WTC11 (cell line): Measurements from ENCODE around the gene BOD1L1. TPM values are rescaled to one million over a fixed set of nuclear protein-coding genes. Genes with fewer than 3 reads are reported as not detected.

ENCODE experiments used
- ATAC-seq: fragments of 200-7000 bp; cut with Tn5 transposase; 2 replicates; pipeline ENCODE4 v1.10.0; 2021; ENCODE audit warnings: mild to moderate bottlenecking, moderate library complexity
- CTCF ChIA-PET: fragments of 300-600 bp; sonication (Branson Sonifier 250); formaldehyde crosslinking; loops from one replicate; lab custom pipeline; 2021; ENCODE audit warnings: antibody characterized with exemption; lab: Charles Lee
- POLR2A ChIA-PET: fragments of 350-600 bp; sonication (Branson Sonifier 250); formaldehyde crosslinking; loops from one replicate; lab custom pipeline; 2021; ENCODE audit warnings: antibody characterized with exemption; lab: Charles Lee
- DNase-seq: peaks from one replicate; pipeline ENCODE4 v3.0.0; 2021; ENCODE audit warnings: low spot score
- H3K27ac Mint-ChIP-seq: 2 replicates; pipeline ENCODE4 v1.8.0; 2021; ENCODE audit warnings: mixed read lengths
- H3K27me3 Mint-ChIP-seq: 2 replicates; pipeline ENCODE4 v1.8.0; 2021; ENCODE audit warnings: low read depth, mild to moderate bottlenecking, moderate library complexity, mixed read lengths
- H3K36me3 Mint-ChIP-seq: 2 replicates; pipeline ENCODE4 v1.8.0; 2021; ENCODE audit warnings: mixed read lengths
- H3K4me1 Mint-ChIP-seq: 2 replicates; pipeline ENCODE4 v1.8.0; 2022; ENCODE audit warnings: mixed read lengths
- H3K4me3 Mint-ChIP-seq: 2 replicates; pipeline ENCODE4 v1.8.0; 2021; ENCODE audit warnings: mild to moderate bottlenecking, moderate library complexity, mixed read lengths
- H3K9me3 Mint-ChIP-seq: 2 replicates; pipeline ENCODE4 v1.8.0; 2021; ENCODE audit warnings: mixed read lengths
- CREB1 ChIP-seq: sonication (generic); formaldehyde crosslinking; IDR thresholded peaks from 2 replicates; pipeline ENCODE4 v1.8.0; 2023; ENCODE audit warnings: mild to moderate bottlenecking, missing genetic modification reagents
- EMX1 ChIP-seq: fragments of 250-450 bp; sonication (Bioruptor Pico); IDR thresholded peaks from 2 replicates; pipeline ENCODE4 v1.8.0; 2021; ENCODE audit warnings: mild to moderate bottlenecking
- ETV6 ChIP-seq: sonication (generic); formaldehyde crosslinking; IDR thresholded peaks from 2 replicates; pipeline ENCODE4 v1.8.1; 2022; ENCODE audit warnings: mild to moderate bottlenecking, missing genetic modification reagents
- KAT7 ChIP-seq: sonication (generic); formaldehyde crosslinking; IDR thresholded peaks from 2 replicates; pipeline ENCODE4 v1.8.1; 2023; ENCODE audit warnings: missing genetic modification reagents, mild to moderate bottlenecking, borderline replicate concordance
- MYBL2 ChIP-seq: sonication (generic); formaldehyde crosslinking; IDR thresholded peaks from 2 replicates; pipeline ENCODE4 v1.8.1; 2023; ENCODE audit warnings: mild to moderate bottlenecking, moderate library complexity, missing genetic modification reagents
- PRRX2 ChIP-seq: fragments of 250-450 bp; sonication (Bioruptor Pico); IDR thresholded peaks from 2 replicates; pipeline ENCODE4 v1.8.0; 2021; ENCODE audit warnings: mild to moderate bottlenecking
- SMAD4 ChIP-seq: sonication (generic); formaldehyde crosslinking; IDR thresholded peaks from 2 replicates; pipeline ENCODE4 v1.8.0; 2022; ENCODE audit warnings: mild to moderate bottlenecking, missing genetic modification reagents
- TEAD1 ChIP-seq: sonication (generic); formaldehyde crosslinking; IDR thresholded peaks from 2 replicates; pipeline ENCODE4 v1.8.0; 2022; ENCODE audit warnings: mild to moderate bottlenecking, missing genetic modification reagents
- TEAD4 ChIP-seq: sonication (generic); formaldehyde crosslinking; IDR thresholded peaks from 2 replicates; pipeline ENCODE4 v1.8.0; 2022; ENCODE audit warnings: mild to moderate bottlenecking, missing genetic modification reagents
- ZBTB21 ChIP-seq: sonication (generic); formaldehyde crosslinking; IDR thresholded peaks from 2 replicates; pipeline ENCODE4 v1.8.1; 2023; ENCODE audit warnings: mild to moderate bottlenecking, missing genetic modification reagents, borderline replicate concordance
- ZNF121 ChIP-seq: sonication (generic); formaldehyde crosslinking; IDR thresholded peaks from 2 replicates; pipeline ENCODE4 v1.8.0; 2023; ENCODE audit warnings: missing genetic modification reagents
- ZNF396 ChIP-seq: fragments of 250-450 bp; sonication (Bioruptor Pico); IDR thresholded peaks from 2 replicates; pipeline ENCODE4 v1.8.0; 2021; ENCODE audit warnings: mild to moderate bottlenecking, moderate library complexity, borderline replicate concordance
- ZNF671 ChIP-seq: fragments of 250-450 bp; sonication (Bioruptor Pico); IDR thresholded peaks from 2 replicates; pipeline ENCODE4 v1.8.0; 2021; ENCODE audit warnings: mild to moderate bottlenecking
- total RNA-seq: library from RNA; stranded (reverse); gene quantifications from 3 replicates; pipeline ENCODE4 v1.2.3, GENCODE V29; 2021
- TF ChIP-seq, protein P1 (sequence below): sonication (generic); formaldehyde crosslinking; IDR thresholded peaks from 2 replicates; pipeline ENCODE4 v1.8.0; 2022; ENCODE audit warnings: missing genetic modification reagents
- TF ChIP-seq, protein P2 (sequence below): fragments of 250-450 bp; sonication (Bioruptor Pico); IDR thresholded peaks from 2 replicates; pipeline ENCODE4 v1.8.0; 2021; ENCODE audit warnings: mild to moderate bottlenecking
- TF ChIP-seq, protein P3 (sequence below): sonication (generic); formaldehyde crosslinking; IDR thresholded peaks from 2 replicates; pipeline ENCODE4 v1.8.1; 2023; ENCODE audit warnings: mild to moderate bottlenecking, missing genetic modification reagents, moderate library complexity
- TF ChIP-seq, protein P4 (sequence below): fragments of 250-450 bp; sonication (Bioruptor Pico); IDR thresholded peaks from 2 replicates; pipeline ENCODE4 v1.9.0; 2021; ENCODE audit warnings: mild to moderate bottlenecking
- TF ChIP-seq, protein P5 (sequence below): fragments of 200-600 bp; IDR thresholded peaks from 2 replicates; pipeline ENCODE4 v1.8.0; 2022; ENCODE audit warnings: antibody characterized with exemption
- TF ChIP-seq, protein P6 (sequence below): sonication (generic); formaldehyde crosslinking; IDR thresholded peaks from 2 replicates; pipeline ENCODE4 v1.8.1; 2022; ENCODE audit warnings: missing genetic modification reagents, borderline replicate concordance

Gene BOD1L1
- total RNA-seq, 1 experiment from 2014 or later = 43.5 TPM

DNA sequence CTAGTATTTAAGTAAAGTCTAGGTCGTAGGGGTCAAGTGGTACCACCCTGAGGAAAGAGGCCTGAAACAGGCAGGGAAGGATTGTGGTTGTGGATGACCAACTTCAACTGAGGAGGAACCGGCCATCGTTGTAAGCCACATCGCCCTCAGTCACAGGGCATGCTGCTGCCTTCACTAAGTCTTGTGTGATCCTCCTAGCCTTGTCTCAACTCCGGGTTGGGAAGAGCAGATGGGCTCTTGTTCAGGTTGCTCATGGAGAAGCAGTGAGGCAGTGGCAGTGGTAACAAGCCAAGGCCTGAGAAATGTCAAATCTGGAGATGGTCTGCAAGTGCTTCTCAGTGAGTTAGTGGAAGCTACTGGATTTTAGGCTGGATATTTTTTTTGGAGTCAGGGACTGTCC, 60.4 kb downstream of the BOD1L1 start (continued):
- TF ChIP-seq, protein P1, sequence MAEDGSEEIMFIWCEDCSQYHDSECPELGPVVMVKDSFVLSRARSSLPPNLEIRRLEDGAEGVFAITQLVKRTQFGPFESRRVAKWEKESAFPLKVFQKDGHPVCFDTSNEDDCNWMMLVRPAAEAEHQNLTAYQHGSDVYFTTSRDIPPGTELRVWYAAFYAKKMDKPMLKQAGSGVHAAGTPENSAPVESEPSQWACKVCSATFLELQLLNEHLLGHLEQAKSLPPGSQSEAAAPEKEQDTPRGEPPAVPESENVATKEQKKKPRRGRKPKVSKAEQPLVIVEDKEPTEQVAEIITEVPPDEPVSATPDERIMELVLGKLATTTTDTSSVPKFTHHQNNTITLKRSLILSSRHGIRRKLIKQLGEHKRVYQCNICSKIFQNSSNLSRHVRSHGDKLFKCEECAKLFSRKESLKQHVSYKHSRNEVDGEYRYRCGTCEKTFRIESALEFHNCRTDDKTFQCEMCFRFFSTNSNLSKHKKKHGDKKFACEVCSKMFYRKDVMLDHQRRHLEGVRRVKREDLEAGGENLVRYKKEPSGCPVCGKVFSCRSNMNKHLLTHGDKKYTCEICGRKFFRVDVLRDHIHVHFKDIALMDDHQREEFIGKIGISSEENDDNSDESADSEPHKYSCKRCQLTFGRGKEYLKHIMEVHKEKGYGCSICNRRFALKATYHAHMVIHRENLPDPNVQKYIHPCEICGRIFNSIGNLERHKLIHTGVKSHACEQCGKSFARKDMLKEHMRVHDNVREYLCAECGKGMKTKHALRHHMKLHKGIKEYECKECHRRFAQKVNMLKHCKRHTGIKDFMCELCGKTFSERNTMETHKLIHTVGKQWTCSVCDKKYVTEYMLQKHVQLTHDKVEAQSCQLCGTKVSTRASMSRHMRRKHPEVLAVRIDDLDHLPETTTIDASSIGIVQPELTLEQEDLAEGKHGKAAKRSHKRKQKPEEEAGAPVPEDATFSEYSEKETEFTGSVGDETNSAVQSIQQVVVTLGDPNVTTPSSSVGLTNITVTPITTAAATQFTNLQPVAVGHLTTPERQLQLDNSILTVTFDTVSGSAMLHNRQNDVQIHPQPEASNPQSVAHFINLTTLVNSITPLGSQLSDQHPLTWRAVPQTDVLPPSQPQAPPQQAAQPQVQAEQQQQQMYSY (CRISPR knock-in tag) = no peak
- TF ChIP-seq, protein P2, sequence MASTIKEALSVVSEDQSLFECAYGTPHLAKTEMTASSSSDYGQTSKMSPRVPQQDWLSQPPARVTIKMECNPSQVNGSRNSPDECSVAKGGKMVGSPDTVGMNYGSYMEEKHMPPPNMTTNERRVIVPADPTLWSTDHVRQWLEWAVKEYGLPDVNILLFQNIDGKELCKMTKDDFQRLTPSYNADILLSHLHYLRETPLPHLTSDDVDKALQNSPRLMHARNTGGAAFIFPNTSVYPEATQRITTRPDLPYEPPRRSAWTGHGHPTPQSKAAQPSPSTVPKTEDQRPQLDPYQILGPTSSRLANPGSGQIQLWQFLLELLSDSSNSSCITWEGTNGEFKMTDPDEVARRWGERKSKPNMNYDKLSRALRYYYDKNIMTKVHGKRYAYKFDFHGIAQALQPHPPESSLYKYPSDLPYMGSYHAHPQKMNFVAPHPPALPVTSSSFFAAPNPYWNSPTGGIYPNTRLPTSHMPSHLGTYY = no peak
- no peak for TF ChIP-seq ZNF396

DNA sequence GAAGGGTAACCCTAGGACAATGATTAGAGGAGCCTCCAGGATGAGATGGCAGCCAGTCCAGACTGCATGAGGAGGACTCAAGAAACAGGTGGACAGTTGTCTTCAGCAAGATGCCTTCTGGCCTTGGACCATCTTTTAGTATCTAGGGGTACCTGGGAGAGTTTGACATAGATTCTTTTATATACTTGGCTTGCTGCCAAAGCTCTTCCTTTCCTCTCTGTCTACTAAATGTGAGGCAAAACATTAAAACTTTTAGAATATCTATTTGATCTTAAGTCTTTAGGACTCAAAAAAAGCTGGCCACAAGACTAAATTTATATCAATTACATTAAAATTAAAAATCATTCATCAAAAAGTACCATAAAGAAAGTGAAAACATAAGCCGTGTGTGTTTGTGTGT, 64.6 kb downstream of the BOD1L1 start:
- no peak for ATAC-seq
- no peaks in the 10 kb centered on the region for H3K4me1 Mint-ChIP-seq
- H3K27ac Mint-ChIP-seq = no peak overlapping the region
- TF ChIP-seq, protein P3, sequence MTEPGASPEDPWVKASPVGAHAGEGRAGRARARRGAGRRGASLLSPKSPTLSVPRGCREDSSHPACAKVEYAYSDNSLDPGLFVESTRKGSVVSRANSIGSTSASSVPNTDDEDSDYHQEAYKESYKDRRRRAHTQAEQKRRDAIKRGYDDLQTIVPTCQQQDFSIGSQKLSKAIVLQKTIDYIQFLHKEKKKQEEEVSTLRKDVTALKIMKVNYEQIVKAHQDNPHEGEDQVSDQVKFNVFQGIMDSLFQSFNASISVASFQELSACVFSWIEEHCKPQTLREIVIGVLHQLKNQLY (CRISPR knock-in tag) = no peak
- TF ChIP-seq TEAD1 (CRISPR knock-in tag) (no peak), CREB1 (CRISPR knock-in tag) (no peak), EMX1 (CRISPR knock-in tag) (no peak), MYBL2 (no peak), ZBTB21 (CRISPR knock-in tag) (no peak), ZNF121 (no peak), PRRX2 (CRISPR knock-in tag) (no peak), ETV6 (CRISPR knock-in tag) (no peak), ZNF671 (CRISPR knock-in tag) (no peak), TEAD4 (CRISPR knock-in tag) (no peak), SMAD4 (CRISPR knock-in tag) (no peak), KAT7 (no peak)
- TF ChIP-seq, protein P4, sequence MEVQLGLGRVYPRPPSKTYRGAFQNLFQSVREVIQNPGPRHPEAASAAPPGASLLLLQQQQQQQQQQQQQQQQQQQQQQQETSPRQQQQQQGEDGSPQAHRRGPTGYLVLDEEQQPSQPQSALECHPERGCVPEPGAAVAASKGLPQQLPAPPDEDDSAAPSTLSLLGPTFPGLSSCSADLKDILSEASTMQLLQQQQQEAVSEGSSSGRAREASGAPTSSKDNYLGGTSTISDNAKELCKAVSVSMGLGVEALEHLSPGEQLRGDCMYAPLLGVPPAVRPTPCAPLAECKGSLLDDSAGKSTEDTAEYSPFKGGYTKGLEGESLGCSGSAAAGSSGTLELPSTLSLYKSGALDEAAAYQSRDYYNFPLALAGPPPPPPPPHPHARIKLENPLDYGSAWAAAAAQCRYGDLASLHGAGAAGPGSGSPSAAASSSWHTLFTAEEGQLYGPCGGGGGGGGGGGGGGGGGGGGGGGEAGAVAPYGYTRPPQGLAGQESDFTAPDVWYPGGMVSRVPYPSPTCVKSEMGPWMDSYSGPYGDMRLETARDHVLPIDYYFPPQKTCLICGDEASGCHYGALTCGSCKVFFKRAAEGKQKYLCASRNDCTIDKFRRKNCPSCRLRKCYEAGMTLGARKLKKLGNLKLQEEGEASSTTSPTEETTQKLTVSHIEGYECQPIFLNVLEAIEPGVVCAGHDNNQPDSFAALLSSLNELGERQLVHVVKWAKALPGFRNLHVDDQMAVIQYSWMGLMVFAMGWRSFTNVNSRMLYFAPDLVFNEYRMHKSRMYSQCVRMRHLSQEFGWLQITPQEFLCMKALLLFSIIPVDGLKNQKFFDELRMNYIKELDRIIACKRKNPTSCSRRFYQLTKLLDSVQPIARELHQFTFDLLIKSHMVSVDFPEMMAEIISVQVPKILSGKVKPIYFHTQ = no peak
- TF ChIP-seq, protein P5, sequence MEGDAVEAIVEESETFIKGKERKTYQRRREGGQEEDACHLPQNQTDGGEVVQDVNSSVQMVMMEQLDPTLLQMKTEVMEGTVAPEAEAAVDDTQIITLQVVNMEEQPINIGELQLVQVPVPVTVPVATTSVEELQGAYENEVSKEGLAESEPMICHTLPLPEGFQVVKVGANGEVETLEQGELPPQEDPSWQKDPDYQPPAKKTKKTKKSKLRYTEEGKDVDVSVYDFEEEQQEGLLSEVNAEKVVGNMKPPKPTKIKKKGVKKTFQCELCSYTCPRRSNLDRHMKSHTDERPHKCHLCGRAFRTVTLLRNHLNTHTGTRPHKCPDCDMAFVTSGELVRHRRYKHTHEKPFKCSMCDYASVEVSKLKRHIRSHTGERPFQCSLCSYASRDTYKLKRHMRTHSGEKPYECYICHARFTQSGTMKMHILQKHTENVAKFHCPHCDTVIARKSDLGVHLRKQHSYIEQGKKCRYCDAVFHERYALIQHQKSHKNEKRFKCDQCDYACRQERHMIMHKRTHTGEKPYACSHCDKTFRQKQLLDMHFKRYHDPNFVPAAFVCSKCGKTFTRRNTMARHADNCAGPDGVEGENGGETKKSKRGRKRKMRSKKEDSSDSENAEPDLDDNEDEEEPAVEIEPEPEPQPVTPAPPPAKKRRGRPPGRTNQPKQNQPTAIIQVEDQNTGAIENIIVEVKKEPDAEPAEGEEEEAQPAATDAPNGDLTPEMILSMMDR = no peak
- TF ChIP-seq, protein P6, sequence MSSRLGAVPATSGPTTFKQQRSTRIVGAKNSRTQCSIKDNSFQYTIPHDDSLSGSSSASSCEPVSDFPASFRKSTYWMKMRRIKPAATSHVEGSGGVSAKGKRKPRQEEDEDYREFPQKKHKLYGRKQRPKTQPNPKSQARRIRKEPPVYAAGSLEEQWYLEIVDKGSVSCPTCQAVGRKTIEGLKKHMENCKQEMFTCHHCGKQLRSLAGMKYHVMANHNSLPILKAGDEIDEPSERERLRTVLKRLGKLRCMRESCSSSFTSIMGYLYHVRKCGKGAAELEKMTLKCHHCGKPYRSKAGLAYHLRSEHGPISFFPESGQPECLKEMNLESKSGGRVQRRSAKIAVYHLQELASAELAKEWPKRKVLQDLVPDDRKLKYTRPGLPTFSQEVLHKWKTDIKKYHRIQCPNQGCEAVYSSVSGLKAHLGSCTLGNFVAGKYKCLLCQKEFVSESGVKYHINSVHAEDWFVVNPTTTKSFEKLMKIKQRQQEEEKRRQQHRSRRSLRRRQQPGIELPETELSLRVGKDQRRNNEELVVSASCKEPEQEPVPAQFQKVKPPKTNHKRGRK = no peak
- TF ChIP-seq, protein P1 (CRISPR knock-in tag) = no peak
- H3K4me3 Mint-ChIP-seq = no peak overlapping the region
- DNase-seq = no peak
- ChIA-PET CTCF (no interaction called here), POLR2A (no interaction called here)
- peaks cover 6% of the 10 kb centered on the region; the same call in 1 of the 2 replicates for H3K9me3 Mint-ChIP-seq
- peaks cover 4% of the 10 kb centered on the region; the same call in 1 of the 2 replicates for H3K27me3 Mint-ChIP-seq
- no peaks in the 10 kb centered on the region for H3K36me3 Mint-ChIP-seq
